ENCODE data around the gene SBF2. TPM values are rescaled to one million over a fixed set of nuclear protein-coding genes. Genes with fewer than 3 reads are reported as not detected.
A peak's percentile ranks its signal among the peaks of the same experiment; 100 is the strongest.
"Not testable (repeated sequence)": the region's sequence is repeated elsewhere in the genome, so short reads cannot be mapped to it uniquely, and the experiment has no call there.

SBF2 gene
- total RNA-seq, 2 donors from 2014 or later, result 33.3 to 42.5 TPM

DNA sequence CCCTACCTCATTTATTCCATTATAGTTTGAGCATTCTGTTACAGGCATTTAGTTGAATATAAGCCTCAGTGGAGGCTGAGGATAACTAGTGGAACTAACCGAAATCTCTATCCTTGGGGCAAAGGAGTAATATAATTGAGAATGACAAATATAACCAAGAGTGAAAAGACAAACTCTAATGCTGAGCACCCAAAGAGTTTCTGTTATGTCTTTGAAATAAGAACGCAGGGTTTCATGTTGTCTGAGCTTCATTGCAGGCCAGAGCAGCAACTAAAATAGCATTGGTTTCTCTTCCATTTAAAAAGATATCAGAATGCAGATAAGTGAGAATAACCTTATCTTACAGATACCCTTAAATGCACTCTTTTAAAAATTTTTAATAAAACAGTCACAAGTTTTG is 131.8 kb downstream of the SBF2 start:
- H3K36me3 Mint-ChIP-seq (ENCODE audit: low read depth), result no peaks in the 10 kb centered on the region
- H3K9me3 Mint-ChIP-seq, result peaks cover 11% of the 10 kb centered on the region
- no peak for ATAC-seq (replicated peaks)
- H3K4me1 Mint-ChIP-seq, result peaks cover 11% of the 10 kb centered on the region
- no peaks in the 10 kb centered on the region for H3K27me3 Mint-ChIP-seq
- H3K27ac Mint-ChIP-seq, result no peak overlapping the region
- H3K4me3 Mint-ChIP-seq, result no peak overlapping the region

DNA sequence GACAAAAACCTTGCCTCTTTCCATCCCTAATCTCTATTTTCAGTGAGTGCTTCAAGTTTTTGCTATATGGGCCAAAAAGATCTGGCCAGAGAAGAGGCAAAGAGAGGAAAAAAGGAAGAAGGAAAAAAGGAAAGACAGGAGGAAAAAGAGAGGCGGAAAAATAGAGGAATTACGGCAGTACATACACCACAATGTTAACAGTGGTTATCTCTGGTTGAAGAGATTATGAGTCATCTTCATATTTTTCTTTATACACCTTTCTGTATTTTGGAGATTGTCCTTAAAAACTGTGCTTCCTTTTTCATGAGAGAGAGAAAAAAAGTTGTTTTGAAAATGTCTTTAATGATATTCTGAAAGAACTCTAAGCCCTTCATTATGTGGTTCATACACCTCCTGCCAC is 133.7 kb downstream of the SBF2 start:
- H3K27ac Mint-ChIP-seq, result no peak overlapping the region
- ATAC-seq (replicated peaks), result no peak
- H3K36me3 Mint-ChIP-seq (ENCODE audit: low read depth), result no peaks in the 10 kb centered on the region
- H3K4me1 Mint-ChIP-seq, result peaks cover 11% of the 10 kb centered on the region
- peaks cover 11% of the 10 kb centered on the region for H3K9me3 Mint-ChIP-seq
- H3K4me3 Mint-ChIP-seq, result no peak overlapping the region
- no peaks in the 10 kb centered on the region for H3K27me3 Mint-ChIP-seq

GRCh38 chr11:10158461-10158860 is 135.6 kb downstream of the SBF2 start:
- H3K36me3 Mint-ChIP-seq (ENCODE audit: low read depth), result no peaks in the 10 kb centered on the region
- H3K27ac Mint-ChIP-seq, result no peak overlapping the region
- H3K4me1 Mint-ChIP-seq, result peaks cover 6% of the 10 kb centered on the region
- no peaks in the 10 kb centered on the region for H3K27me3 Mint-ChIP-seq
- ATAC-seq (replicated peaks), result peak; percentile 80
- H3K9me3 Mint-ChIP-seq, result peaks cover 11% of the 10 kb centered on the region
- H3K4me3 Mint-ChIP-seq, result no peak overlapping the region

- Mint-ChIP-seq H3K9me3 (peaks cover 11% of the 10 kb centered on the region), H3K36me3 (ENCODE audit: low read depth) (no peaks in the 10 kb centered on the region), H3K4me1 (peaks cover 6% of the 10 kb centered on the region), H3K4me3 (no peak overlapping the region), H3K27me3 (no peaks in the 10 kb centered on the region), H3K27ac (no peak overlapping the region)
- no peak for ATAC-seq (replicated peaks)
Measured at GRCh38 chr11:10155793-10156490, 138.1 kb downstream of the SBF2 start.

DNA sequence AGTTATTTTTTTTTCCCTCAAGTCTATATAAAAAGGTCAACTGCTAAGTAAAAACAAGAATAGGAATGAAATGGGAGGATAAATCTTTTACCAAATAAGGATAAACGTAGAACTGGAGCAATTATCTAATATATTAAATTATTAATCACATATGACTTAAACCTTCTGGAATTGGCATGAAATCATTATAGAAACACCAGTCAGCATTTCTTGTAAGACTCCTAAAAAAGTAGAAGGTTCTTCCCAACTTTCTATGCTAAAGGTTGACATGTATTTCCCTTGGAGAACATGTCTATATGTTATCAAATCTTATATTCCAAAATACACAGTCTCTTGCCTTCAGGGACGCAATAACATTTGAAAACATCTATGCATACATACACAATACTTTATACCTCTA is 143.2 kb downstream of the SBF2 start:
- Mint-ChIP-seq H3K27ac (no peak overlapping the region), H3K9me3 (no peaks in the 10 kb centered on the region), H3K27me3 (no peaks in the 10 kb centered on the region), H3K4me1 (no peaks in the 10 kb centered on the region), H3K36me3 (ENCODE audit: low read depth) (no peaks in the 10 kb centered on the region), H3K4me3 (no peak overlapping the region)
- ATAC-seq (replicated peaks), result no peak

GRCh38 chr11:10149553-10149952 is 144.5 kb downstream of the SBF2 start:
- Mint-ChIP-seq H3K4me1 (no peaks in the 10 kb centered on the region), H3K27ac (no peak overlapping the region), H3K9me3 (no peaks in the 10 kb centered on the region), H3K27me3 (no peaks in the 10 kb centered on the region), H3K4me3 (no peak overlapping the region), H3K36me3 (ENCODE audit: low read depth) (no peaks in the 10 kb centered on the region)
- ATAC-seq (replicated peaks), result no peak

DNA sequence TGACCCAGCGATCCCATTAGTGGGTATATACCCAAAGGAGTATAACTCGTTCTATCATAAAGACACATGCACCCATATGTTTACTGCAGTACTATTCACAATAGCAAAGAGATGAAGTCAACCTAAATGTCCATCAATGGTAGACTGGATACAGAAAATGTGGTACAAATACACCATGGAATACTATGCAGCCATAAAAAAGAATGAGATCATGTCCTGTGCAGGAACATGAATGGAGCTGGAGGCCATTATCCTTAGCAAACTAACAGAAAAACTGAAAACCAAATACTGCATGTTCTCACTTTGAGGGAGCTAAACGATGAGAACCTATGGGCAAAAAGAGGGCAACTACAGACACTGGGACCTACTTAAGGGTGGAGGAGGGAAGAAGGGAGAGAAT is 146.8 kb downstream of the SBF2 start:
- H3K4me3 Mint-ChIP-seq, result no peak overlapping the region
- no peaks in the 10 kb centered on the region for H3K27me3 Mint-ChIP-seq
- no peaks in the 10 kb centered on the region for H3K36me3 Mint-ChIP-seq (ENCODE audit: low read depth)
- H3K9me3 Mint-ChIP-seq, result no peaks in the 10 kb centered on the region
- no peak for ATAC-seq (replicated peaks)
- no peaks in the 10 kb centered on the region for H3K4me1 Mint-ChIP-seq
- no peak overlapping the region for H3K27ac Mint-ChIP-seq

GRCh38 chr11:10144954-10145353 is 149.1 kb downstream of the SBF2 start:
- Mint-ChIP-seq H3K27me3 (no peaks in the 10 kb centered on the region), H3K36me3 (ENCODE audit: low read depth) (no peaks in the 10 kb centered on the region), H3K9me3 (no peaks in the 10 kb centered on the region), H3K27ac (no peak overlapping the region), H3K4me3 (no peak overlapping the region), H3K4me1 (no peaks in the 10 kb centered on the region)
- no peak for ATAC-seq (replicated peaks)

DNA sequence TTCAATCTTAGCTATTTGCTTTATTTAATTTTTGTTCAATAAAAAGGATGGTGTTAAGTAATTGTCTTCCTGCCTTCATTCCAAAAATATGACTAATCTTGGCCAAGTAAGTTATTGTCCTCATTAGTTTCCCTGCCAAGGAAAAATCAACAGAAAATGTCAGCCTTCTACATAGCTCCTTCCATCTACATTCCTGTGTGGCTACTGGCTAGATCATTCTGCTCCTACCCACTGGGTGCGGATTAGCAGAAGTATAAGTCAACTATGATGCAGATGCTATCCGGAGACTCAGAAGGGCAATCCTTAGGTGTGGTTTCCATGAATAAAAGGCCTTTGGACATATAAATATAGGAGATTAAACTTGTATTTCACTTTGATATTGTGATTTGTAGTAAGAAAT is 154.4 kb downstream of the SBF2 start:
- no peaks in the 10 kb centered on the region for H3K4me1 Mint-ChIP-seq
- H3K27ac Mint-ChIP-seq, result no peak overlapping the region
- H3K36me3 Mint-ChIP-seq (ENCODE audit: low read depth), result no peaks in the 10 kb centered on the region
- H3K27me3 Mint-ChIP-seq, result no peaks in the 10 kb centered on the region
- ATAC-seq (replicated peaks), result no peak
- H3K9me3 Mint-ChIP-seq, result peaks cover 4% of the 10 kb centered on the region
- no peak overlapping the region for H3K4me3 Mint-ChIP-seq

DNA sequence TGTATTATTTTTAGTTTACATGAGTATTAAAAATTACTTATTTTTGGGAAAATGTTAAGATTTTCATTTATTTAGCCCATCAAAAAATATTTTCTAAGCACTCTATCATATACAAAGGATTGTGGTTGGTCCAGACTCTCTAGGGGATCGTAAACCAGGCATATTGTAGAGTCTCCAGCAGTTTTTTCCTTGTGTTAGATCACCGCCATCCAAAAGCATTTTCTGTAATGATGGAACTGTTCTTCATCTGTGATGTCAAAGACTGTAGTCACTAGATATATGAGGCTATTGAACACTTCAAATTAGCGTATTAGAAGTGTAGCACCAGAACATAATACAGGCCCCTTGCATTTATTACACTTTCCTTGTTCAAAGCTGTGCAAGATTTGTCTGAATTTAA is 154.9 kb downstream of the SBF2 start:
- H3K27me3 Mint-ChIP-seq, result no peaks in the 10 kb centered on the region
- peaks cover 4% of the 10 kb centered on the region for H3K9me3 Mint-ChIP-seq
- no peaks in the 10 kb centered on the region for H3K4me1 Mint-ChIP-seq
- H3K27ac Mint-ChIP-seq, result no peak overlapping the region
- no peak overlapping the region for H3K4me3 Mint-ChIP-seq
- no peaks in the 10 kb centered on the region for H3K36me3 Mint-ChIP-seq (ENCODE audit: low read depth)
- ATAC-seq (replicated peaks), result no peak

DNA sequence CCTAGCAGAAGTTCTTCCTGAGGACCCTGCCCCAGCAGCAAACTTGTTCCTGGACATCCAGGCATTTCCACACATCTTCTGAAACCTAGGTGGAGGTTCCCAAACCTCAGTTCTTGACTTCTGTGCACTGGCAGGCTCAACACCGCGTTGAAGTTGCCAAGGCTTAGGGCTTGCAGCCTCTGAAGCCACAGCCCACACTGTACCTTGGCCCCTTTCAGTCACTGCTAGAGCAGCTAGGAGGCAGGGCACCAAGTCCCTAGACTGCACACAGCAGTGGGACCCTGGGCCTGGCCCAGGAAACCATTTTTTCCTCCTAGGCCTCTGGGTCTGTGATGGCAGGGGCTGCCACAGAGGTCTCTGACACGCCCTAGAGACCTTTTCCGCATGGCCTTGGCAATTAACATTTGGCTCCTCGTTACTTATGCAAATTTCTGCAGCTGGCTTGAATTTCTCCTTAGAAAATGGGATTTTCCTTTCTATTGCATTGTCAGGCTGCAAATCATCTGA is 159.0 kb downstream of the SBF2 start:
- no peaks in the 10 kb centered on the region for H3K36me3 Mint-ChIP-seq (ENCODE audit: low read depth)
- no peak overlapping the region for H3K4me3 Mint-ChIP-seq
- H3K9me3 Mint-ChIP-seq, result peaks cover 4% of the 10 kb centered on the region
- H3K4me1 Mint-ChIP-seq, result no peaks in the 10 kb centered on the region
- H3K27ac Mint-ChIP-seq, result no peak overlapping the region
- ATAC-seq (replicated peaks), result no peak
- no peaks in the 10 kb centered on the region for H3K27me3 Mint-ChIP-seq

DNA sequence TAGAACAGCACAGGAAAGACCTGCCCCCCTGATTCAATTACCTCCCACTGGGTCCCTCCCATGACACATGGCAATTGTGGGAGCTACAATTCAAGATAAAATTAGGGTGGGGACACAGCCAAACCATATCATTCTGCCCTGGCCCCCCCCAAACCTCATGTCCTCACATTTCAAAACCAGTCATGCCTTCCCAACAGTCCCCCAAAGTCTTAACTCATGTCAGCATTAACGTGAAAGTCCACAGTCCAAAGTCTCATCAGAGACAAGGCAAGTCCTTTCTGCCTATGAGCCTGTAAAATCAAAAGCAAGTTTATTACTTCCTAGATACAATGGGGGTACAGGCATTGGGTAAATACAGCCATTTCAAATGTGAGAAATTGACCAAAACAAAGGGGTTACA is 159.8 kb downstream of the SBF2 start:
- ATAC-seq (replicated peaks); H3K27me3 Mint-ChIP-seq; H3K4me3 Mint-ChIP-seq; H3K36me3 Mint-ChIP-seq (ENCODE audit: low read depth); H3K27ac Mint-ChIP-seq; H3K9me3 Mint-ChIP-seq; H3K4me1 Mint-ChIP-seq: not testable (repeated sequence)

- not testable (repeated sequence) for H3K27ac Mint-ChIP-seq; H3K4me3 Mint-ChIP-seq; H3K9me3 Mint-ChIP-seq; ATAC-seq (replicated peaks); H3K27me3 Mint-ChIP-seq; H3K4me1 Mint-ChIP-seq; H3K36me3 Mint-ChIP-seq (ENCODE audit: low read depth)
Measured at GRCh38 chr11:10133251-10133650, 160.8 kb downstream of the SBF2 start.

DNA sequence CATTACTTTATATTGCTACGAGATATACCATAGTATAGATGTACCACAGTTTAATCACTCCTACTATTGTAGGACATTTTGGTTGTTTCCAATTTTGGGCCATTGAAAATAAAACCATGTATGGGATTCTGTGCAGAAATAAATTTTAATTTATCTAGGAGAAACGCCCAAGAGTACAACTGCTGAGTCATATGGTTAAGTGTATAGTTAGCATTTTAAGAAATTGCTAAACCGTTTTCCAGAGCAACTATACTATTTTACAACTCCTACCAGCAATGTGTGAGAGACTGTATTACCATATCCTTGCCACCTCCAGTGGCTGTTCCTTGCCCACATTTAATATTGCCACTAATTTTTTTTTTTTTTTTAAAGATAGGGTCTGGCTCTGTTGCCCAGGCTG is 163.1 kb downstream of the SBF2 start:
- no peaks in the 10 kb centered on the region for H3K4me1 Mint-ChIP-seq
- no peak for ATAC-seq (replicated peaks)
- no peaks in the 10 kb centered on the region for H3K9me3 Mint-ChIP-seq
- no peaks in the 10 kb centered on the region for H3K27me3 Mint-ChIP-seq
- H3K36me3 Mint-ChIP-seq (ENCODE audit: low read depth), result no peaks in the 10 kb centered on the region
- no peak overlapping the region for H3K27ac Mint-ChIP-seq
- no peak overlapping the region for H3K4me3 Mint-ChIP-seq

- H3K27me3 Mint-ChIP-seq; H3K4me3 Mint-ChIP-seq; H3K36me3 Mint-ChIP-seq (ENCODE audit: low read depth); H3K27ac Mint-ChIP-seq; ATAC-seq (replicated peaks); H3K9me3 Mint-ChIP-seq; H3K4me1 Mint-ChIP-seq: not testable (repeated sequence)
Measured at GRCh38 chr11:10129184-10129583, 164.8 kb downstream of the SBF2 start.
